NOMO-1 treated with DMSO at 0.1 percent for 48 hours (cell line): Measurements from ENCODE around the gene BMP7.
"Not testable (repeated sequence)": the region's sequence is repeated elsewhere in the genome, so short reads cannot be mapped to it uniquely, and the experiment has no call there.

ENCODE experiments used
- DNase-seq: peaks from one replicate; lab custom pipeline; 2025; ENCODE audit not compliant: unreplicated experiment; lab: John Stamatoyannopoulos, UW

BMP7 gene

GRCh38 chr20:57288651-57289277 lies 22.3 kb upstream of the BMP7 start:
- no peak for DNase-seq

- DNase-seq = no peak
These were observed 21.5 kb upstream of the BMP7 start for GRCh38 chr20:57287901-57288300.

GRCh38 chr20:57287007-57287880 lies 20.8 kb upstream of the BMP7 start:
- DNase-seq = no peak

- no peak for DNase-seq
These were observed 17.4 kb upstream of the BMP7 start for GRCh38 chr20:57283860-57284259.

- DNase-seq = no peak
These were observed 16.4 kb upstream of the BMP7 start for GRCh38 chr20:57282670-57283361.

GRCh38 chr20:57281900-57282299 lies 15.5 kb upstream of the BMP7 start:
- DNase-seq = no peak

GRCh38 chr20:57280221-57280620 lies 13.8 kb upstream of the BMP7 start:
- DNase-seq = no peak

- not testable (repeated sequence) for DNase-seq
These were observed 13.1 kb upstream of the BMP7 start for GRCh38 chr20:57279548-57279947.

- DNase-seq = no peak
These were observed 12.0 kb upstream of the BMP7 start for GRCh38 chr20:57278457-57278856.

- no peak for DNase-seq
These were observed 11.1 kb upstream of the BMP7 start for GRCh38 chr20:57277398-57278105.

- DNase-seq = no peak
These were observed 9.8 kb upstream of the BMP7 start for GRCh38 chr20:57276221-57276620.

GRCh38 chr20:57275813-57276212 lies 9.4 kb upstream of the BMP7 start:
- DNase-seq = no peak

- DNase-seq = no peak
These were observed 8.9 kb upstream of the BMP7 start for GRCh38 chr20:57275334-57275733.

- DNase-seq = no peak
These were observed 8.4 kb upstream of the BMP7 start for GRCh38 chr20:57274846-57275245.

GRCh38 chr20:57274299-57274698 lies 7.9 kb upstream of the BMP7 start:
- DNase-seq = no peak

- no peak for DNase-seq
These were observed 6.6 kb upstream of the BMP7 start for GRCh38 chr20:57272883-57273535.

- DNase-seq = no peak
These were observed 4.0 kb upstream of the BMP7 start for GRCh38 chr20:57270204-57270984.

GRCh38 chr20:57269148-57269984 lies 2.9 kb upstream of the BMP7 start:
- DNase-seq = no peak

GRCh38 chr20:57268399-57269076 lies 2.1 kb upstream of the BMP7 start:
- no peak for DNase-seq
